ENCODE data around the gene ASCC3. TPM values are rescaled to one million over a fixed set of nuclear protein-coding genes. Genes with fewer than 3 reads are reported as not detected.

ASCC3 gene
- total RNA-seq, 1 experiment from 2014 or later = 40.5 TPM

DNA sequence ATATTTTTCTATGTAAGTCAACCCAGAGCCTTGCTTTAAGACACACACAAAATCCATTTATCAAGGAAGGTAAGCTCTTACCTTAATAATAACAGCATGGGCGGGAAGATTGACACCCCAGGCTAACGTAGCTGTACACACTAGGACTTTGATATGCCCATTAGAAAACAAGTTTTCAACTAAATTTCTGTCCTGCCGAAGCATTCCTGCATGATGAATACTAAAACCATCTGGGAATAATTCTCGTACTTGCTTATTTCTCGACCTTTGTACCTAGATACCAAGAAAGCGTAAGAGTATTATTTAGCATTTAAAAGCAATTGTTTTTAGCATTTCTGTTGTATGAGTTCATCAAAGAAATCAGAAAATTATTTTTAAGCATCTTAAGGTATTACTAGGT lies 218.9 kb downstream of the ASCC3 start:
- CTCF ChIA-PET = no interaction called here
- POLR2A ChIA-PET = no interaction called here
- intact Hi-C loops (cut with micrococcal nuclease) = loop anchor here (2.0 to 5.0 kb wide), 2 partner anchors 185 to 793 kb away; no protein-coding TSS in a partner anchor

More for the DNA sequence above, 218.9 kb downstream of the ASCC3 start:
- RAD21 ChIA-PET (ENCODE audit: low non-redundant PET in 1 of 2, low total read pairs in 2 of 2, uncharacterized antibody in 2 of 2, unreplicated experiment in 2 of 2) = no interaction called here
- H2AFZ ChIP-seq (ENCODE audit: low read depth, low read length, poor library complexity, severe bottlenecking) = no peak overlapping the region
- no peaks in the 10 kb centered on the region; the same call in 1 of the 2 replicates for H4K20me1 ChIP-seq (ENCODE audit: insufficient read depth)
- H3K27me3 ChIP-seq (ENCODE audit: insufficient read depth, low read length) = no peaks in the 10 kb centered on the region
- DNase-seq (ENCODE audit: low read depth, low spot score) (no peak), ATAC-seq (no peak)
- no peaks in the 10 kb centered on the region for H3K9me2 ChIP-seq (ENCODE audit: insufficient read depth)
- TF ChIP-seq TCF7L2 (IDR thresholded peaks at IDR 0.05; ENCODE audit: borderline replicate concordance, extremely low read depth, insufficient read depth, insufficient read length) = no peak
- no peak for TF ChIP-seq SP1 (IDR thresholded peaks at IDR 0.05; ENCODE audit: low read depth)
- TF ChIP-seq JUND (IDR thresholded peaks at IDR 0.05) = no peak
- TF ChIP-seq EGR1 (IDR thresholded peaks at IDR 0.05; ENCODE audit: low read depth) = no peak
- no peak for TF ChIP-seq ELF1 (IDR thresholded peaks at IDR 0.05; ENCODE audit: borderline replicate concordance, low read depth)
- TF ChIP-seq, protein P1, sequence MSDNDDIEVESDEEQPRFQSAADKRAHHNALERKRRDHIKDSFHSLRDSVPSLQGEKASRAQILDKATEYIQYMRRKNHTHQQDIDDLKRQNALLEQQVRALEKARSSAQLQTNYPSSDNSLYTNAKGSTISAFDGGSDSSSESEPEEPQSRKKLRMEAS (IDR thresholded peaks at IDR 0.05) = no peak
- no peak for TF ChIP-seq EZH2phosphoT487 (IDR thresholded peaks at IDR 0.05; ENCODE audit: borderline replicate concordance)
- TF ChIP-seq POLR2A (IDR thresholded peaks at IDR 0.05; ENCODE audit: borderline replicate concordance, extremely low read depth, insufficient read depth, insufficient read length) = no peak
- no peak for TF ChIP-seq CBX3 (IDR thresholded peaks at IDR 0.05; ENCODE audit: low read depth)
- TF ChIP-seq SRF (IDR thresholded peaks at IDR 0.05; ENCODE audit: low read depth) = no peak
- TF ChIP-seq, protein P2, sequence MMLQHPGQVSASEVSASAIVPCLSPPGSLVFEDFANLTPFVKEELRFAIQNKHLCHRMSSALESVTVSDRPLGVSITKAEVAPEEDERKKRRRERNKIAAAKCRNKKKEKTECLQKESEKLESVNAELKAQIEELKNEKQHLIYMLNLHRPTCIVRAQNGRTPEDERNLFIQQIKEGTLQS (IDR thresholded peaks at IDR 0.05) = no peak
- no peak for TF ChIP-seq FOSL1 (IDR thresholded peaks at IDR 0.05; ENCODE audit: low read depth)
- TF ChIP-seq SIN3A (IDR thresholded peaks at IDR 0.05; ENCODE audit: low read depth) = no peak
- no peak for TF ChIP-seq EZH2 (IDR thresholded peaks at IDR 0.05)
- TF ChIP-seq, protein P3, sequence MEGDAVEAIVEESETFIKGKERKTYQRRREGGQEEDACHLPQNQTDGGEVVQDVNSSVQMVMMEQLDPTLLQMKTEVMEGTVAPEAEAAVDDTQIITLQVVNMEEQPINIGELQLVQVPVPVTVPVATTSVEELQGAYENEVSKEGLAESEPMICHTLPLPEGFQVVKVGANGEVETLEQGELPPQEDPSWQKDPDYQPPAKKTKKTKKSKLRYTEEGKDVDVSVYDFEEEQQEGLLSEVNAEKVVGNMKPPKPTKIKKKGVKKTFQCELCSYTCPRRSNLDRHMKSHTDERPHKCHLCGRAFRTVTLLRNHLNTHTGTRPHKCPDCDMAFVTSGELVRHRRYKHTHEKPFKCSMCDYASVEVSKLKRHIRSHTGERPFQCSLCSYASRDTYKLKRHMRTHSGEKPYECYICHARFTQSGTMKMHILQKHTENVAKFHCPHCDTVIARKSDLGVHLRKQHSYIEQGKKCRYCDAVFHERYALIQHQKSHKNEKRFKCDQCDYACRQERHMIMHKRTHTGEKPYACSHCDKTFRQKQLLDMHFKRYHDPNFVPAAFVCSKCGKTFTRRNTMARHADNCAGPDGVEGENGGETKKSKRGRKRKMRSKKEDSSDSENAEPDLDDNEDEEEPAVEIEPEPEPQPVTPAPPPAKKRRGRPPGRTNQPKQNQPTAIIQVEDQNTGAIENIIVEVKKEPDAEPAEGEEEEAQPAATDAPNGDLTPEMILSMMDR (IDR thresholded peaks at IDR 0.05 in 2 of 3, conservative IDR thresholded peaks at IDR 0.05 in 1 of 3; ENCODE audit: borderline replicate concordance in 1 of 3, insufficient read depth in 1 of 3, low read depth in 2 of 3, low read length in 2 of 3) = no peak
- no peak for TF ChIP-seq ZNF274 (IDR thresholded peaks at IDR 0.05; ENCODE audit: low read depth, low read length)
- TF ChIP-seq, protein P4, sequence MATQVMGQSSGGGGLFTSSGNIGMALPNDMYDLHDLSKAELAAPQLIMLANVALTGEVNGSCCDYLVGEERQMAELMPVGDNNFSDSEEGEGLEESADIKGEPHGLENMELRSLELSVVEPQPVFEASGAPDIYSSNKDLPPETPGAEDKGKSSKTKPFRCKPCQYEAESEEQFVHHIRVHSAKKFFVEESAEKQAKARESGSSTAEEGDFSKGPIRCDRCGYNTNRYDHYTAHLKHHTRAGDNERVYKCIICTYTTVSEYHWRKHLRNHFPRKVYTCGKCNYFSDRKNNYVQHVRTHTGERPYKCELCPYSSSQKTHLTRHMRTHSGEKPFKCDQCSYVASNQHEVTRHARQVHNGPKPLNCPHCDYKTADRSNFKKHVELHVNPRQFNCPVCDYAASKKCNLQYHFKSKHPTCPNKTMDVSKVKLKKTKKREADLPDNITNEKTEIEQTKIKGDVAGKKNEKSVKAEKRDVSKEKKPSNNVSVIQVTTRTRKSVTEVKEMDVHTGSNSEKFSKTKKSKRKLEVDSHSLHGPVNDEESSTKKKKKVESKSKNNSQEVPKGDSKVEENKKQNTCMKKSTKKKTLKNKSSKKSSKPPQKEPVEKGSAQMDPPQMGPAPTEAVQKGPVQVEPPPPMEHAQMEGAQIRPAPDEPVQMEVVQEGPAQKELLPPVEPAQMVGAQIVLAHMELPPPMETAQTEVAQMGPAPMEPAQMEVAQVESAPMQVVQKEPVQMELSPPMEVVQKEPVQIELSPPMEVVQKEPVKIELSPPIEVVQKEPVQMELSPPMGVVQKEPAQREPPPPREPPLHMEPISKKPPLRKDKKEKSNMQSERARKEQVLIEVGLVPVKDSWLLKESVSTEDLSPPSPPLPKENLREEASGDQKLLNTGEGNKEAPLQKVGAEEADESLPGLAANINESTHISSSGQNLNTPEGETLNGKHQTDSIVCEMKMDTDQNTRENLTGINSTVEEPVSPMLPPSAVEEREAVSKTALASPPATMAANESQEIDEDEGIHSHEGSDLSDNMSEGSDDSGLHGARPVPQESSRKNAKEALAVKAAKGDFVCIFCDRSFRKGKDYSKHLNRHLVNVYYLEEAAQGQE (IDR thresholded peaks at IDR 0.05; ENCODE audit: low read depth) = no peak
- peaks cover 0 to 8% of the 10 kb centered on the region in 2 experiments; a peak in 1 of 4 replicates for H3K4me1 ChIP-seq (ENCODE audit: control insufficient read depth in 1 of 2, insufficient read depth in 2 of 2, low read length in 2 of 2)
- BruUV-seq (replicated peaks) = no TSS peak
- H3K9me3 ChIP-seq (ENCODE audit: control insufficient read depth in 1 of 2, insufficient read depth in 1 of 2, low read depth in 1 of 2, low read length in 2 of 2) = no peaks in the 10 kb centered on the region
- no peaks in the 10 kb centered on the region for H3K36me3 ChIP-seq (ENCODE audit: control insufficient read depth in 1 of 2, insufficient read depth in 2 of 2, low read length in 2 of 2)
- no peak overlapping the region for H3K4me3 ChIP-seq (replicated peaks in 1 of 2; ENCODE audit: low read depth in 1 of 2, low read length in 2 of 2)
- H3K4me2 ChIP-seq (ENCODE audit: low read length) = no peak overlapping the region
- H3K27ac ChIP-seq (ENCODE audit: low read depth, low read length) = no peak overlapping the region
- no peak overlapping the region for H3K9ac ChIP-seq (ENCODE audit: low read length)
- H3K79me2 ChIP-seq (ENCODE audit: insufficient read depth, low read length) = no peaks in the 10 kb centered on the region

All from HCT116 (cell line).